Forelimb muscle (tissue), 1 donor: ENCODE measurements around the gene MPIG6B. TPM values are rescaled to one million over a fixed set of nuclear protein-coding genes. Genes with fewer than 3 reads are reported as not detected.

Experiments
- DNase-seq: peaks from one replicate; pipeline ENCODE4 v3.0.0-alpha.2; 2013; ENCODE audit warnings: low read depth
- polyA plus RNA-seq: library from polyadenylated mRNA; unstranded; fragments of 120-200 nt; gene quantifications from one replicate; pipeline ENCODE4 v1.2.1, GENCODE V29; 2013; ENCODE audit not compliant: insufficient read length

Gene MPIG6B
- polyA plus RNA-seq, 1 donor = 1.2 TPM

GRCh38 chr6:31721351-31722020 is 1.7 kb upstream of the MPIG6B start, which contains the start of gene LY6G6C:
LY6G6C (minus strand) TSS chr6:31721746; CDS start chr6:31721679, 67 bp downstream.
- no peak for DNase-seq

DNA sequence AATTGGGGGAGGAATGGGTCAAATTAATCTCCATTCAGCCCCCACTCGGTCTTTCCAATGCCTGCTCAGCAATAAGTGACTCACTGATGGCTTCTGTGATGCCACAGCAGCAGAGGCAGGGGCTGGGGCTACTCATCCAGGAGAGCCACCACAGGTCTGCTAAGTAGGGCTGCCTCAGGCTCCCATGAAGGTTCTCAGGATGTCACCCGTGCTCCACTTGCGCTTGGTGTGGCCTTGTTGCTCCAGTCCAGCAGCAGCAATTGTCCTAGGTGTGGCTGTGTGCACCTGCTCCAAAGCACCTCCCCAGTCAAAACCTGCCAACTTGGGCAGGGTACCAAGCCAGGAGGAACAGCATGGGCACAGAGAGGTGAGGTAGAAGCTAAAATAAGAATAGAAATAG is 1.0 kb upstream of the MPIG6B start:
- DNase-seq = no peak

- no peak for DNase-seq
Observed at GRCh38 chr6:31723980-31724691, 963 bp downstream of the MPIG6B start.

DNA sequence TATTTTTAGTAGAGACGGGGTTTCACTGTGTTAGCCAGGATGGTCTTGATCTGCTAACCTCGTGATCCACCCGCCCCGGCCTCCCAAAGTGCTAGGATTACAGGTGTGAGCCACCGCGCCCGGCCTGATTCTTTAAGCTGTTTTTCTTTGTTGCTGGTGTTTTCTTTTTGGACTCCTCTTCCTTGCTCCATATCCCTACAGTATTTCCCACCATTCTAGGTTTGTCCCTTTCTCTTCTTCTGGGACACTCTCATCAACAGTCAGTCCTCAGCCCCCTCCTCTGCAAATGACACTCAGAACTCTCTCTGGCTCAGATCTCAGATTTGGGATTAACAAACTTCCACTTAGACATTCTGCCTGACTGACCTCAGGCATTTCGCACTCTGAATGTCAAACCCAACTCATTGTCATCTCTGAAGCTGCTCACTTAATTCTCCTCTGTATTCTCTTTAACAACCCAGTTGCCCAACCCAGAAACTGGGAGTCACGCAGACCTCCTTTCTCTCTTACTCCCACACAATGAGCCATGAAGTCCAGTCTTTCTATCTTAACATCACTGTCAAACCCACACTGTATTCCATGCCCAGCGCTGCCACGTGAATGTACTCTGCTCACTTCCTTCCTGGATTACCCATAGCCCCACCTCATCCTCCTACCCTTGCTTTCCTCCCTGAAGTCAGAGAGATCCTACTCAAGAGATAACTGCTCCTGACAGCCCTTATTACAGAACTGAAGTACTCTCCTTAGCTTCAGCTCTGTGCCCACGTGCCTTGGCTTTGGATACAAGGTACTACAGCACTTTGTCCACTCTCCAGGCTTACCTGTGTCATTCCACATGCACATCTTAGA is 2.6 kb downstream of the MPIG6B start:
- DNase-seq = no peak

DNA sequence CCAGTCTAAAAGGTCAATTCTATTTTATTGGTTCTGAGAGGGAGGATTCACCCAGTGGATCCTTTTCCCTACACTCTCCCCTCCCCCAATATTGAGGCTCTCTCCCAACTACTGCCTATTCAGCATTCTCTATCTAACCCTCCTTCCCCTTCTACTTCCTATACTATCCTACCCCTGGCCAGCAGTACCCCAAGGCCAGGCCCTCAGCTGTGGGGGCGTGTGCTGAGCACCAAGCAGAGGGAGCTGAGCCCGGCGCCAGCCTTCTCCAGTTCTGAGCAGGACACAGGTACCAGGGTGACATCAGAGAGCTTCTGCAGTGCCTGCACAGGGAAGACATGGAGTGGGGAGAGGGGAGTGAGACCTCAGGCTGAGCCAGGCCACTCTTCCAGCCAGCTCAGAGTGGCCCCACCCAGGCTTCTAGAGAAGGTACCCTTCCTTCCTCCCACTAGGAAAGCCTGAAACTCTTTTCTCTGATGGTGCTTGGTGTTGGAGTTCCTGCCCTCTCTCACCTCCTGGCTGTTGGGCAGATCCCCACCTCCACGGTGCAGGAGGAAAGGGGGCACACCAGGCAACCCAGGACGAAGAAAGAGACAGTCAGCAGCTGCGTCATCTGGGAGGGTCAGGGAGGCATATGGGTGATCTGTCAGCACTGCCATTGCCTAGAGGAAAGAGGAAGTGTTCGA is 4.0 kb downstream of the MPIG6B start:
- no peak for DNase-seq

DNA sequence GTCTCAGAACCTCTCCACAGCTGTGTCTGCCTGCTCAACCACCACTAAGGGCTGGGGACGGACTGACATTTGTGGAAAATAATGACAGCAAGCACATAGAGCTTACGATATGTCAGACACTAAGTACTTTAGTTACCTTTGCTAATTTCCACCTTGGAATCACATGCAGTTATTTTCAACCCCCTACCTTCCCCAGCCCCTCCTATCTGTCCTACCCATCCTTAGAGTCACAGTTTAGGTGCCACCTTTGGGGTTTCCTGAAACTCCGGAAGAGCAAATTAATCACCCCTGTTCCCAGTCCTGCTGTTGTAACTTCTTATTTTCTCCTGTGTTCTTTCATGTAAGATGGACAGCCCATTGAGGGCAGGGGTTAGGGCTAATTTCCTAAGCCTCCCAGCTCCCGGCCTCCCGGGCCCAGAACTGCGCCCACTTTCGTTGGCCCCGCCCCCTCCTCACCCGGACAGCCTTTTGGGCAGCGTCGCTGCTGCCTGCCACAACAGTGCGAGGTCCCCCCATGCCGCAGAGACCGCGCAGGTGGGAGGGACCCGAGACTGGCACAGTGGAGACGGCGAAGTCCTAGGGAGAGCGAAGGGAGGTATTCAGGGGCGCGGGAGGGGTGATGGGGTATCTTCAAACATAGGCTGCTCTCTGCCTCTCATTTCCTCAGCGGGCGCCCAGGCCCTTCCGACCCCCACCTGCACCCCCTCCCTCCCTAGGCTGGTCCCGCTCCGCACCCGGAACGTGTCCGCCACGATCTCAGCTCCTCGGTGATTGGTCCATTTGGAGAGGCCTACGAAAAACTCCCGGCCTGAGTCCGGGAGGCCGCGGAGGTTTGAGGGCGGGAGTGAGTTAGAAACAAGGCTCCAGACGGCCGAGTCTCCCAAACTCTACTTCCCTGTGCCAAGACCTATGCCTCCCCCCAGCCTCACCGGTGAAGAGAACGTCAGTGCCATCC is 4.8 kb downstream of the MPIG6B start:
- no peak for DNase-seq

GRCh38 chr6:31728767-31729514 is 5.8 kb downstream of the MPIG6B start, which contains the start of gene DDAH2:
DDAH2 (minus strand) TSS chr6:31729299; CDS start chr6:31729161, 138 bp downstream.
- no peak for DNase-seq

DNA sequence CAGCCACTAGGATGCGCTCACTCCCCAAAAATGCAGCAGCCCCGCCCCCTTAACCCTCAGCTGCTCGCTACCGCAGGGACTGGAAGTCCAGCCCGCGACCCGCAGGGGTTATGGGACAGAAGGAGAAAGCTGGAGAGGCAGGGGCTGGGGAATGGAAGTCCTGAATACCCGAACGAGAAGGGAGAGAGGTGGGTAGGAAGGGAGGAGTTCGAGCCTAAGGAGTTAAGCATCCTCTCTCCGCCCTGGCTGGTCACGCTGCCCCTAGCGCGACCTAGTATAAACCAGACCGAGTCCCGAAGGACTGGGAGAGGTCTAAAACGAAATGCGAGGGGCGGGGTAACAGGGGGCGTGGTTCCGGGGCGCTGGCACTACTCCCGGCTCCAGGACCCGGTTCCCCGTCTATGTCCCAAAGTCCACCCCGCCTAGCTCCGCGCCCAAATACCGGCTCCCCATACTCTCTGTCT is 6.4 kb downstream of the MPIG6B start:
- peak; percentile 87 for DNase-seq

- DNase-seq = peak; percentile 74
Observed at GRCh38 chr6:31729979-31730630, 6.9 kb downstream of the MPIG6B start.

DNA sequence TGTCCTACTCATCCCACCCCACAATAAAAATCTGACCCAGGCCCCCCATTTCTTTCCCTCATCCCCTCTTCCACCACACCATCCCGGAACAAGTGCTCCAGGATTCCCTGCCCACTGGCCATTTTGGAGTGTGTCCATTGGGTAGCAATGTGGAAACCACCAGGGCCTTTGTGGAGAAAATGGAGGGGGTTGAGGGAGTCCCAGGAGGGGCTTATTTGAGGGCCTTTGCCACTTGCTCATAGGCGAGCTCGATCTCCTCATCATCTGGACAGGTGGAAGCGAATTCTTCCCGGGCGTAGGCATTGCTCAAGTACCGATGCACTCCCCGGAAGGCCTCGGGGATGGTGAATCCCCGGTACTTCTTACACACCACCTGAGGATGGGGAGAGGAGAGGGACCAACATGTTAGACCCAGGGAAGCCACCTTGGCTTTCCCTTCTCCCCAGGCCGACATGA is 7.5 kb downstream of the MPIG6B start:
- no peak for DNase-seq

DNA sequence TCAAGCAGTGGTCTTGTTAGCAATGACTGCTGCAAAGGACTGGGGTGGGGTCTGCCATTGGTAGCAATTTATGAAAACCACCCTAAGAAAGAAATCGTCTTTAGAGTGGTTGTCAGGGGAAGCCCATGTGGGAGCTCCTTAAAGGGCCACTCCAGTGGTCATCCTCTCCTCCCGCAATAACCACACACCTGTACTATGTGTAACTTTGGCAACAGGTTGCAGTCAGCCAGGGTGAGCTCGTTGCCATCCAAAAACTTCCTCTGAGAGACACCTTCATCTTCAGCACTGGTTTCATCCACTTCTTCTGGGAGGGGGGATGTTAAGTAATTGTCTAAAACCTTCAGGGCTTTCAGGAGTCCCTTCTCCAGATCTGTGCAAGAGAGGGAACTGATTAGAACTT is 8.9 kb downstream of the MPIG6B start:
- no peak for DNase-seq

DNA sequence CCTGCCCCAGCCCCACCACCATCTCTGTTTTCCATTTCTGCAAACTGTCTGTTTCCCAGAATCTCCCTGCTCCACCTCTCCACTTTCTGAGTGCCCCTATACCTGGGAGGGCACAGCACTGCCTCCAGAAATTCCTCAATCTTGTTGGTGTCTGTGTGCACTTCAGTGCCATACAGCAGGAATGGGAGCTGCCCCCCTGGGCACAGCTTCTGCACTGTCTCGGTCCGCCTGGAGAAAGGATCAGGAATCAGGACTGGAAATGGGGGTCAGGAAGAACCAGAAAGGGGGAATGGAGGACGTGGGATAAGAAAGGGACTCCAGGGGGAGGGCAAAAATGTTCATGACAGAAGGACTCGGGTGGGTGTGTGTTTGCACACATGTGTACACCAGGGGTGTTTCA is 10.6 kb downstream of the MPIG6B start:
- DNase-seq = no peak

GRCh38 chr6:31734247-31734820 is 11.2 kb downstream of the MPIG6B start:
- no peak for DNase-seq

GRCh38 chr6:31734821-31735406 is 11.7 kb downstream of the MPIG6B start:
- no peak for DNase-seq

DNA sequence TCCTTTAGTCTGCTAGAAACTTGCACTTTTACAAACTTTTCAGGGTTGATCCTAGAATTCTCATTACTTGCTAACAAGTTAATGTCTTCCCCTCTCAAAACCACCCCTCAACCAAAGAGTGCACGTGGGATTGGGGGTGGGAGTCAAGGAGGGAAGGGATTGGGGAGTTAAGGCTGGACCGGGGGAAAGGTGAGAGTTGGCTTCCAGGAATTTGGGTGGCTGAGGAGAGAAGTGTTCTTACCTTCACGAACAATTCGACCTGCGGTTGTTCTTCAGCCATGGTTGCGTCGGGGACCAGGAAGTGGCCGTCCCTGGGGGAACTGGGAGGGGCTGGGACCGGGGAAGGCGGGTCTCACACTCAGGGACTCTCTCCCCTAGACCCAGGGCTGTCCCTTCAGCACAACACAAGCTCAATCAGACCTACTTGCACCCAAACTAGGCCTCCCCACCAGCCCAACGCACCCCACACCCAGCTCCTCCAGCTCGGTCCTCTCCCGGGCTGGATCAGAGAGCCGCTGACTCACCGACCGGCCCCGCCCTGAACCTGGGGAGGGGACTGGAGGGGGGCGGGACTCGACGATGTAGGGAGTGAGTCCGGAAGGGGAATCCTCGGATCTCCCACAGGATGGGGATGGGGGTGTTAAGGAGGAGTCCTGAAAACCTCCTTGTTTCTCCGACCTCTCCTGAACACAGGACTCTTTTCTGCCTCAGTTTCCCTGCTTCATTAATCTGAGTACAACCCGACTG is 13.0 kb downstream of the MPIG6B start, which contains the start of gene CLIC1:
TSS of gene CLIC1 (minus strand) at position 510 of the 747 bp plus-strand sequence. CDS start at position 280, 230 bp downstream.
- no peak for DNase-seq

DNA sequence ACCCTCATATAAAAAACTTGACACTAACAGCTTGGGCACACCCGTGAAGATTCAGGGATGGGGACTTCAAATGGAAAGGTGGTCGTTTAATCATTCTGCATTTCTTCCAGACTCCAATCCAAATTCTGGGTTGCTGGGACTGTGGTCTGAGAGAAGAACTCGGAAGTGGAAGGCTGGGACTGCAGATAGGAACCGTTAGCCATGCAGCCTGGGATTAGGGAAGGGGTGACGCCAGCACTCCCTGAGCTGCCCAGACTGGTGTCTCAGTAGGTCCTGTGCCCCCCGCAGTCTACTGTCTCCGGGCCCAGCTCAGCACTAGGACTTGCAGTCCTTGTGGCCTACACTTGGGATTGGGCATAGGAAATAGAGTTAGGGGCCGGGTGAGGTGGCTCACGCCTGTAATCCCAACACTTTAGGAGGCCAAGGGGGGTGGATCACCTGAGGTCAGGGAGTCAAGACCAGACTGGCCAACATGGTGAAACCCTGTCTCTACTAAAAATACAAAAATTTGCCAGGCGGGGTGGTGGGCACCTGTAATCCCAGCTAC is 13.7 kb downstream of the MPIG6B start:
- no peak for DNase-seq
